OCI-LY1 (cell line): ENCODE results near the gene C1orf115.

ENCODE experiments used
- H2AFZ ChIP-seq: fragments of 200-600 bp; sonication (generic), shearing (Covaris generic); 2 replicates; pipeline ENCODE4 v1.6.0; 2014; ENCODE audit warnings: antibody characterized with exemption, mild to moderate bottlenecking, low read length
- H3F3A ChIP-seq: fragments of 200-600 bp; sonication (generic), shearing (Covaris generic); 2 replicates; pipeline ENCODE4 v1.6.0; 2014; ENCODE audit warnings: mild to moderate bottlenecking, antibody characterized with exemption, low read length, moderate library complexity; ENCODE audit not compliant: insufficient read depth
- H3K27ac ChIP-seq: fragments of 200-600 bp; sonication (generic); 2 replicates; pipeline ENCODE4 v1.5.1; 2014; ENCODE audit warnings: low read length, mixed run types, mild to moderate bottlenecking, low read depth; ENCODE audit not compliant: poor library complexity, severe bottlenecking
- H3K27me3 ChIP-seq: fragments of 200-600 bp; sonication (generic); 2 replicates; pipeline ENCODE4 v1.6.0; 2014; ENCODE audit warnings: antibody characterized with exemption, mild to moderate bottlenecking, low read length, moderate library complexity; ENCODE audit not compliant: insufficient read depth
- H3K36me3 ChIP-seq: fragments of 200-600 bp; sonication (generic); 2 replicates; pipeline ENCODE4 v1.6.1; 2014; ENCODE audit warnings: mild to moderate bottlenecking, antibody characterized with exemption, low read length, moderate library complexity, mixed read lengths; ENCODE audit not compliant: insufficient read depth
- H3K4me1 ChIP-seq: fragments of 200-600 bp; sonication (generic); 2 replicates; pipeline ENCODE4 v1.5.1; 2014; ENCODE audit warnings: mild to moderate bottlenecking, low read length, moderate library complexity; ENCODE audit not compliant: insufficient read depth, severe bottlenecking
- H3K4me2 ChIP-seq: fragments of 200-600 bp; sonication (generic), shearing (Covaris generic); 2 replicates; pipeline ENCODE4 v1.6.1; 2014; ENCODE audit warnings: low read length
- H3K4me3 ChIP-seq: fragments of 200-600 bp; sonication (generic); 2 replicates; pipeline ENCODE4 v1.5.1; 2014; ENCODE audit warnings: low read length, low read depth, mild to moderate bottlenecking, mixed read lengths; ENCODE audit not compliant: poor library complexity, severe bottlenecking
- H3K79me2 ChIP-seq: fragments of 200-600 bp; shearing (Covaris generic); 2 replicates; pipeline ENCODE4 v1.6.1; 2016; ENCODE audit warnings: mixed run types, low read length, mixed read lengths; ENCODE audit not compliant: insufficient read depth
- H3K9ac ChIP-seq: fragments of 200-600 bp; sonication (generic), shearing (Covaris generic); 2 replicates; pipeline ENCODE4 v1.6.1; 2014; ENCODE audit warnings: mild to moderate bottlenecking, low read length, mixed read lengths
- H3K9me2 ChIP-seq: fragments of 200-600 bp; sonication (generic), shearing (Covaris generic); 2 replicates; pipeline ENCODE4 v1.6.1; 2014; ENCODE audit warnings: low read depth, mild to moderate bottlenecking, low read length, mixed read lengths
- H3K9me3 ChIP-seq: fragments of 200-600 bp; shearing (Covaris generic); 2 replicates; pipeline ENCODE4 v1.6.1; 2014; ENCODE audit warnings: low read length, mixed read lengths
- H4K20me1 ChIP-seq: fragments of 200-600 bp; sonication (generic), shearing (Covaris generic); 2 replicates; pipeline ENCODE4 v1.6.0; 2016; ENCODE audit warnings: mild to moderate bottlenecking, low read length; ENCODE audit not compliant: insufficient read depth
- CTCF ChIP-seq: fragments of 200-600 bp; sonication (generic), shearing (Covaris generic); IDR thresholded peaks from 2 replicates; pipeline ENCODE4 v1.5.1; 2017; ENCODE audit warnings: mild to moderate bottlenecking, antibody characterized with exemption, low read length, moderate library complexity, mixed read lengths
- EZH2 ChIP-seq: fragments of 200-600 bp; sonication (generic), shearing (Covaris generic); IDR thresholded peaks from 2 replicates; pipeline ENCODE4 v1.8.0; 2017; ENCODE audit warnings: borderline replicate concordance, mixed run types, mild to moderate bottlenecking, antibody characterized with exemption, low read length, moderate library complexity, mixed read lengths

The C1orf115 gene

GRCh38 chr1:220690140-220691052 lies at the start of gene C1orf115:
Gene C1orf115, plus strand, starts transcription at chr1:220690363. Its CDS starts 40 bp downstream, at chr1:220690403.
- Histone ChIP-seq H2AFZ (no peak within 1 kb of the TSS), H4K20me1 (no peaks in the 10 kb centered on the region), H3K79me2 (no peaks in the 10 kb centered on the region), H3K27me3 (no peaks in the 10 kb centered on the region), H3K36me3 (no peaks in the 10 kb centered on the region), H3K9me3 (no peaks in the 10 kb centered on the region), H3K9ac (no peak within 1 kb of the TSS), H3K4me3 (no peak within 1 kb of the TSS), H3K9me2 (no peaks in the 10 kb centered on the region), H3K4me2 (no peak within 1 kb of the TSS), H3F3A (no peaks in the 10 kb centered on the region), H3K4me1 (no peaks in the 10 kb centered on the region), H3K27ac (no peak within 1 kb of the TSS)
- TF ChIP-seq EZH2 (no peak), CTCF (peak; percentile 16)

GRCh38 chr1:220642285-220642684 lies 47.9 kb upstream of the C1orf115 start:
- no peaks in the 10 kb centered on the region for H3F3A ChIP-seq
- H3K9me3 ChIP-seq, result no peaks in the 10 kb centered on the region
- no peaks in the 10 kb centered on the region for H3K79me2 ChIP-seq
- no peak overlapping the region for H3K4me2 ChIP-seq
- no peak overlapping the region for H3K4me3 ChIP-seq
- H2AFZ ChIP-seq, result no peak overlapping the region
- H4K20me1 ChIP-seq, result no peaks in the 10 kb centered on the region
- H3K36me3 ChIP-seq, result no peaks in the 10 kb centered on the region
- no peak overlapping the region for H3K27ac ChIP-seq
- no peaks in the 10 kb centered on the region for H3K9me2 ChIP-seq
- H3K27me3 ChIP-seq, result no peaks in the 10 kb centered on the region
- TF ChIP-seq CTCF (no peak), EZH2 (no peak)
- H3K4me1 ChIP-seq, result no peaks in the 10 kb centered on the region
- H3K9ac ChIP-seq, result no peak overlapping the region

GRCh38 chr1:220652995-220653394 lies 37.2 kb upstream of the C1orf115 start:
- H3K4me3 ChIP-seq, result no peak overlapping the region
- H3K4me2 ChIP-seq, result no peak overlapping the region
- no peak overlapping the region for H3K9ac ChIP-seq
- TF ChIP-seq CTCF (no peak), EZH2 (no peak)
- H3K27me3 ChIP-seq, result no peaks in the 10 kb centered on the region
- H3F3A ChIP-seq, result no peaks in the 10 kb centered on the region
- H4K20me1 ChIP-seq, result no peaks in the 10 kb centered on the region
- H3K9me3 ChIP-seq, result no peaks in the 10 kb centered on the region
- no peaks in the 10 kb centered on the region for H3K4me1 ChIP-seq
- no peaks in the 10 kb centered on the region for H3K9me2 ChIP-seq
- H2AFZ ChIP-seq, result no peak overlapping the region
- no peaks in the 10 kb centered on the region for H3K79me2 ChIP-seq
- no peaks in the 10 kb centered on the region for H3K36me3 ChIP-seq
- H3K27ac ChIP-seq, result no peak overlapping the region
